ENCODE results near the gene IL1RAPL1.

DNA sequence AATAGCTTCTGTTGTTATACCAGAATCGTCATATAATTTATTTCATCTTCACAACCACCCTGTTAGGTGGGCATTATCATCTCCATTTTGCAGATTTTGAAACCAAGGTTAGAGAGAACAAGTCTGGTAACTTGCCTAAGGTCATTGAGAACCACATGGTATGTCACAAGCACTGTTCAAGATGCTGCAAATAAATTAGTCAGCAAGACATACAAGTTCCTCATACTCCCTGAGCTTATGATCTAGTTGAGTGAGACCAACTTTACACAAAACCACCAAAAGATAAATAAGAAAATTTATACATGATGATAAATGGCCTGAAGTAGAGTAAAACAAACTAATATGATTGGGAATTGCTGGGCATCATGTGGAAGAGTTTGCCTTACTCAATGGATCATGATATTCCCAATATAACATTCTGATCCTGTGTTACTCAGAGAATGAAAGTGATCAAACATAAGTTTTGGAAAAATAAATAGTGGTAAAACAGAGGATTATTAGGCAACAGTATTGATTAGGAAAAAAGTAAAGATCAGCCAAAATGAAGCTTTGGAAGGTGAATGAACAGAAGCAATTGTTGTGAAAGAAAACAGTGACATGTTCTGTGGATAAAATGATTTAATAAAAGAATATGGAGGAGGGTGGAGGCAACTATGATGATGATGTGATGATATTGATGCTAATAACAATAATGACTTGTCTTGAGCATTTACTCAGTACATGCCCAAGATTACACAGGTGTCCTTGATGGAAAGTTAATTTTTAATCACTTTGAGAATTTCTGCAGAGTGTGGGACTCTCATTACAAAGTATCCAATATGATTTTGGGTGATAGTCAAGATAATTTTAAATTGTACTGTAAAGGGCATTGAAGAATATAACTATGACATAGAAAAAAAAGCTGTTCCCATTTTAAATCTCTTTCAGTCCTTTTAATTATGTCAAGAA lies 34.1 kb upstream of the IL1RAPL1 start:
- TF ChIP-seq, protein P1, sequence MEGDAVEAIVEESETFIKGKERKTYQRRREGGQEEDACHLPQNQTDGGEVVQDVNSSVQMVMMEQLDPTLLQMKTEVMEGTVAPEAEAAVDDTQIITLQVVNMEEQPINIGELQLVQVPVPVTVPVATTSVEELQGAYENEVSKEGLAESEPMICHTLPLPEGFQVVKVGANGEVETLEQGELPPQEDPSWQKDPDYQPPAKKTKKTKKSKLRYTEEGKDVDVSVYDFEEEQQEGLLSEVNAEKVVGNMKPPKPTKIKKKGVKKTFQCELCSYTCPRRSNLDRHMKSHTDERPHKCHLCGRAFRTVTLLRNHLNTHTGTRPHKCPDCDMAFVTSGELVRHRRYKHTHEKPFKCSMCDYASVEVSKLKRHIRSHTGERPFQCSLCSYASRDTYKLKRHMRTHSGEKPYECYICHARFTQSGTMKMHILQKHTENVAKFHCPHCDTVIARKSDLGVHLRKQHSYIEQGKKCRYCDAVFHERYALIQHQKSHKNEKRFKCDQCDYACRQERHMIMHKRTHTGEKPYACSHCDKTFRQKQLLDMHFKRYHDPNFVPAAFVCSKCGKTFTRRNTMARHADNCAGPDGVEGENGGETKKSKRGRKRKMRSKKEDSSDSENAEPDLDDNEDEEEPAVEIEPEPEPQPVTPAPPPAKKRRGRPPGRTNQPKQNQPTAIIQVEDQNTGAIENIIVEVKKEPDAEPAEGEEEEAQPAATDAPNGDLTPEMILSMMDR (conservative IDR thresholded peaks at IDR 0.05; ENCODE audit: low read depth in 2 of 2), result no peak
- TF ChIP-seq POLR2AphosphoS5 (IDR thresholded peaks at IDR 0.05; ENCODE audit: low read depth) (no peak), JUNB (IDR thresholded peaks at IDR 0.05; ENCODE audit: unreplicated experiment) (no peak), EZH2phosphoT487 (IDR thresholded peaks at IDR 0.05; ENCODE audit: unreplicated experiment) (no peak), EZH2 (IDR thresholded peaks at IDR 0.05; ENCODE audit: low read depth, unreplicated experiment) (no peak), ZNF331 (CRISPR knock-in tag; IDR thresholded peaks at IDR 0.05; ENCODE audit: low read depth) (no peak), NANOG (IDR thresholded peaks at IDR 0.05; ENCODE audit: borderline replicate concordance) (no peak), CREB1 (CRISPR knock-in tag; IDR thresholded peaks at IDR 0.05; ENCODE audit: low read depth) (no peak)
- TF ChIP-seq, protein P2, sequence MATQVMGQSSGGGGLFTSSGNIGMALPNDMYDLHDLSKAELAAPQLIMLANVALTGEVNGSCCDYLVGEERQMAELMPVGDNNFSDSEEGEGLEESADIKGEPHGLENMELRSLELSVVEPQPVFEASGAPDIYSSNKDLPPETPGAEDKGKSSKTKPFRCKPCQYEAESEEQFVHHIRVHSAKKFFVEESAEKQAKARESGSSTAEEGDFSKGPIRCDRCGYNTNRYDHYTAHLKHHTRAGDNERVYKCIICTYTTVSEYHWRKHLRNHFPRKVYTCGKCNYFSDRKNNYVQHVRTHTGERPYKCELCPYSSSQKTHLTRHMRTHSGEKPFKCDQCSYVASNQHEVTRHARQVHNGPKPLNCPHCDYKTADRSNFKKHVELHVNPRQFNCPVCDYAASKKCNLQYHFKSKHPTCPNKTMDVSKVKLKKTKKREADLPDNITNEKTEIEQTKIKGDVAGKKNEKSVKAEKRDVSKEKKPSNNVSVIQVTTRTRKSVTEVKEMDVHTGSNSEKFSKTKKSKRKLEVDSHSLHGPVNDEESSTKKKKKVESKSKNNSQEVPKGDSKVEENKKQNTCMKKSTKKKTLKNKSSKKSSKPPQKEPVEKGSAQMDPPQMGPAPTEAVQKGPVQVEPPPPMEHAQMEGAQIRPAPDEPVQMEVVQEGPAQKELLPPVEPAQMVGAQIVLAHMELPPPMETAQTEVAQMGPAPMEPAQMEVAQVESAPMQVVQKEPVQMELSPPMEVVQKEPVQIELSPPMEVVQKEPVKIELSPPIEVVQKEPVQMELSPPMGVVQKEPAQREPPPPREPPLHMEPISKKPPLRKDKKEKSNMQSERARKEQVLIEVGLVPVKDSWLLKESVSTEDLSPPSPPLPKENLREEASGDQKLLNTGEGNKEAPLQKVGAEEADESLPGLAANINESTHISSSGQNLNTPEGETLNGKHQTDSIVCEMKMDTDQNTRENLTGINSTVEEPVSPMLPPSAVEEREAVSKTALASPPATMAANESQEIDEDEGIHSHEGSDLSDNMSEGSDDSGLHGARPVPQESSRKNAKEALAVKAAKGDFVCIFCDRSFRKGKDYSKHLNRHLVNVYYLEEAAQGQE (IDR thresholded peaks at IDR 0.05; ENCODE audit: unreplicated experiment), result no peak
- TF ChIP-seq, protein P3, sequence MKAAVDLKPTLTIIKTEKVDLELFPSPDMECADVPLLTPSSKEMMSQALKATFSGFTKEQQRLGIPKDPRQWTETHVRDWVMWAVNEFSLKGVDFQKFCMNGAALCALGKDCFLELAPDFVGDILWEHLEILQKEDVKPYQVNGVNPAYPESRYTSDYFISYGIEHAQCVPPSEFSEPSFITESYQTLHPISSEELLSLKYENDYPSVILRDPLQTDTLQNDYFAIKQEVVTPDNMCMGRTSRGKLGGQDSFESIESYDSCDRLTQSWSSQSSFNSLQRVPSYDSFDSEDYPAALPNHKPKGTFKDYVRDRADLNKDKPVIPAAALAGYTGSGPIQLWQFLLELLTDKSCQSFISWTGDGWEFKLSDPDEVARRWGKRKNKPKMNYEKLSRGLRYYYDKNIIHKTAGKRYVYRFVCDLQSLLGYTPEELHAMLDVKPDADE (IDR thresholded peaks at IDR 0.05), result no peak

Measured in GM23338 (cell line).